Amygdala (tissue), 56 donors: ENCODE data around the gene PRDM11.

Source experiments
- DNase-seq, 56 donors: peaks; one replicate each; lab custom pipeline; 2025; lab: John Stamatoyannopoulos, UW

PRDM11 gene

DNA sequence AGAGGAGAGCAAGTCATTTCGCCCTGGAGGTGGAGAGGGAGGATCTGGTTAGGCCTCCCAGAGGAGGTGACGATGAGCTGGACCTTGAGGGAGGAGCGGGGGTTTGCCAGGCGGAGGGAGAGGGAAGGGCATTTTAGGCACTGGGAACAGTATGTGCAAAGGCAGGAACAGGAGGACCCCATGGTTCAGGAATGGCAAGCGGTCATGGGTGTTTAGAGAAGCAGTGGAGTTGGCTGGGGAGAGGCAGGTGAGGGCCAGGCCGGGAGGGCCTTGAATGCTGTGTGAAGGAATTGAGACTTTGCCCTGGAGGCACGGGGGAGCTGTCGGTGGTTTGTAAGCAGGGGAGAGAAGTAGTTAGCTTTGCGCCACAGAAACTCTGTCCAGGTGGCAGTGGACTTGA is 10.3 kb downstream of the PRDM11 start:
- DNase-seq: no peak

DNA sequence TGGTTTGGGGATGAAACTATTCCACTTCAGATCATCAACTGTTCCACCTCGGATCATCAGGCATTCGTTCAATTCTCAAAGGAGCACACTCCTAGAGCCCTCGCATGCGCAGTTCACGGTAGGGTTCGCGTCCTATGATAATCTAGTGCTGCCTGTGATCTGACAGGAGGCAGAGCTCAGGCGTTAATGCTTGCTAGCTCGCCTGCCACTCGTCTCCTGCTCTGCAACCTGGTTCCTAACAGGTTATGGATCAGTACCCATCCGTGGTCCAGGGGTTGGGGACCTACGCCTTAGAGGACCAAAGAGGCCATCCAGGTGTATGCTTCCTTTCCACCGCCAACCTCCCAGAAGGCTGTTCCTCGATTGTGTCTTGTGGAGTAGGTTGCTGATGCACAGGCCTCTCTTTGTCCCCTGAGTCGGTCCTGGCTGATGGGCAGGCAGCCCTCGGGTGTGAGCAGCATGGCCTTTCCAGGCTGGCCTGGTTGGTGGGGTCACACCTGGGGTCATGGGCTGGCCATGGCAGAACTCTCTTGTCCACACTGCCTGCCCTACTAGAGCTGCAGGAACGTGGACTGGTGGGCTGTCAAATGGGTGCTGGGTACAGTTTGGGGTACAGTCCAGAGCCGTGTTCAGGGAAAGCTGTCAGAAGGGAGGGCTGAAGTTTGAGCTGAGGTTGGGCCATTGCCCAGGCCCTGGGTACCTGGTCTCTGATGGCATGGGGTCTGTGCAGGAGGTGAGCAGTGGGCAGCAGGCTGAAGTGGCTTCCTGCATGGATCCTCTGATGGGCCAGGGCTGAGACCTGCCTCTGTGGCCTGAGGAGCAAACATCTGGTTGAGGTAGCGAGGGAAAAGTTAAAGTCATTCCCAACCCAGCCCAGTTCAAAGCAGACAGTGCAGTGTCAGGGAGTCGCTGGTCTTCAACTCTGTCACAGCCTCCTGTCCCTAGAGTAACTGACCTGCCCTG is 11.1 kb downstream of the PRDM11 start:
- no peak for DNase-seq

DNA sequence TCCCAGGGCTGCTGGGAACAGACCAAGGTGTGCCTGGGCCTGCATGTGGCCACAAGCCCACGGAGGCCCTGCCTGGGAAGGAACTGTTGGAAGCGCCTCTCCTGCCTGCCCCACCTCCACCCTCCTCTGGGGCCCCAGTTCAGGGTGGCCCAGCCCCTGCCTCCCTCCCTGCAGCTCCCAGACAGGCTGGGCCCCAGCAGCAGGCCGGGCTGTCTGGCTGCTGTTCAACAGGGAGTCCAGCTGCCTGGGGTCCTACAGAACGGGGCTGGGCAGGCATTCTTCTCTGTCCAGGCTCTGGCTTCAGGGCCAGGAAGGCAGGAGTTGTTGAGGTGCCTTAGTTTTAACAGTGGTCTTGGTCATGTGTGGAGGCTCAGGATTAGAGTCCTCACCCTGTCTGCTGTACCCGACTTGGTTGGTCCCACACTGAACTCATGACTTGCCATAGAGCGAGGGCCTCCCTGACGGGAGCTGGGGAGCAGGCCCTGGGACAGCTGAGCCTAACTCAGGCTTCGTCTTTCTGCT is 11.8 kb downstream of the PRDM11 start:
- DNase-seq: no peak

DNA sequence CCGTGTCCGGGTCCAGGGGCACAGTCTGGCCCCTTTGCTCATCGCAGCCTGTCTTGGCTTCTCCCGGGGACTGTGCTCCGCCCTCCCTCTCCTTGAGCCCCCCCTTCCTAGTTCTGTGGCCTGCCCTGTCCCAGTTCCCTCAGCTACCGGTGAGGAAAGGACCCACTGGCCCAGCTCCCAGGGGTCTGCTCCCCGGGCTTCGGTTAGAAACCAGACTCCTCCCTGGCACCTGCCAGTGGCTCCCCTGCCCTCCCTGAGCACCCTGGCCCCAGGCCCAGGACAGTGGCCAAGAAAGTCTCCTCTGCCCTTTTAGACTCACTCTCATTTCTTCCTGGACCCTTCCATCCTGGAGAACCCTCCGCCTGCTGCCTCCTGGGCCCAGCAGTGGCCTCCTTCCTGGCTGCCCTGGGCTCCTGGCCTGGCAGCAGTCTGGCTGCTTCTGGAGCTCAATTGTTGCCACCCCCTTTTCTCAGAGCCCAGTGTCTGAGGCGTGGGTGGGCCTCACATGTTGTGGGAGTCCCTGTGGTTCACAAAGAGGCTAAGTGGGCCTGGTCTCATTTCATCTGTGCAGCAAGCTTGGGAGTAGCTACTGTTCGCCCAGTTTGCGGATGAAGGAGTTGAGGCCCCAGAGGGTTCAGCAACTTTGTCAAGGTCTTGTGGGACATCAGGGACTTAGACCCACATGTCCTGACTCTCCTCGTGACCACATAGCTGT is 12.6 kb downstream of the PRDM11 start:
- DNase-seq: no peak

DNA sequence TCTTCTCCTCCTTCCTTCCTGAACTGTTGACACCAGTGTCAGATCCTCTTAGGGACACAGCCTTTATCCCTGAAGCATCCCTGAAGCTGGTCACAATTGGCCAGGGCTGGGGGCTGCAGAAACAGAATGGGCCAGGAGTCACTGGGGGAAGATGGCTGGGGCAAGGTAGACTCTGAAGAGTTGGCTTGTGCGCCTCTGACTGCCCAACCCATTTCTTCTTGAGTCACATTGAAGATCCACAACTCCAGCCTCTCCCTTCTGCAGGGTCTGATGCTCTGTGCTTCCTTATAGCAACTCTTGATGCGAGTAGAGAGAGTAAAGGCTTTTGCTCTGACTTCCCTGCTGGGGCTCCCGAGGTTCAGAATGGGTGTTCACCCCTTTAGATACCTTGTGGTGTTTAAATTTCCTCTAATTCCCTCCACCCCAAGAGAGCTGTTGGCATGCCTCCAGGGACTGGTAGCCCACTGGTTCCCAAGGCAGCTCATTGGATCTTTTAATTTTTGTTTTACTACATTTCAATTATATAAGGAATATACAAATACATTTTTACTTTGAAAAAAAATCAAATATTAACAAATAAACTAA is 13.4 kb downstream of the PRDM11 start:
- DNase-seq: no peak

DNA sequence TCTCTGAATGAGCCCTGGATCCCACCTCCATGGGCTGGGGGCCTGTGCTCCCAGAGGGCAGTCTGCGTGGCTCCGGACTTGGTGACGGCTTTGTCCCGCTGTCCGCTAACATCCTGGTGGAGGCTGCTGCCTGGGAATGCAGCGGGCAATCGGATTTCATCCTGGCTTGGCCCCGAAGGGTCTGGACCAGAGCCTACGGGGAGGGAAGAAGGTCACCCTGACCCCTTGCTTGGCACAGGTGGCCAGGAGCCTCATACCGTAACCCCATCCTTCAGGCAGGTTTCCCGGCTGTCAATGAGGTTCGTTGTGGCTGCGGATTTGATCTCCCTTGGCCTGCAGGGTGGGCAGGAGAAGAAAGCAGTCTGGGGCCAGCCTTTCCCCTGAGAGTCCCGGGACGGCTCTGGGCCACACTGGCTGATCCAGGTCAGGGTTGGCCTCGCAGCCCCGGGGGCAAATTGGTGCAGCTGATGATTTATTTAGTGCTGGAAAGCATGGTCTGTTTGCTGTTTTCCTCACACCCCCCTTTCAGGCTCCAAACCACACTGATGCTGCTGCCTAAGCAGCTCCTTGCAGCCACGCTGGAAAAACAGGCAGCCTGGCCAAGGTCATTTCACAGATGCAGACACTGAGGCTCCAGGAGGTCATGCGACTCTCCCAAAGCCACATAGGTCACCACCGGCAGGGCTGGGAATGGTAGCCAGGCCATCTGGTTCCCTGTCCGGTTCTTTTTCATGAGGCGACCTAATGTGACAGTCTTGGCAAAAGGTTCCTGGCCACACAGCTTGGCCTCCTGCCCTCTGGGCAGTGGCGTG is 15.0 kb downstream of the PRDM11 start:
- DNase-seq: peak in 10 of 56 donors; percentile 7 to 51 (median 28)

DNA sequence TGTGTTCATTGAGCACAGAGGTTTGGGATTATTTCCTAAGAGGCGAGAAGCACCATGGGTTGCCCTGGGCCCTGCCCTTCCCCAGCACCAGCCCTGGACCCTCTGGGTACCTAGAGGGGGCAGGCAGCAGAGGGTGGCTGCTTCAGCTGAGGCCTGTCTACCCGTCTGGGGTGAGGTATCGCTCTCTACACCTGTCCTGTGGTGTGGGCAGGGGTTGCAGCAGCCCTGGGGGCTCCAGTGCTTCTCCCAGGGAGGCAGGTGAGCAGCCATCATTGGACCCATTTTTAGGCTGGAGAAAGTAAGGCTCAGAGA is 15.6 kb downstream of the PRDM11 start:
- DNase-seq: no peak

DNA sequence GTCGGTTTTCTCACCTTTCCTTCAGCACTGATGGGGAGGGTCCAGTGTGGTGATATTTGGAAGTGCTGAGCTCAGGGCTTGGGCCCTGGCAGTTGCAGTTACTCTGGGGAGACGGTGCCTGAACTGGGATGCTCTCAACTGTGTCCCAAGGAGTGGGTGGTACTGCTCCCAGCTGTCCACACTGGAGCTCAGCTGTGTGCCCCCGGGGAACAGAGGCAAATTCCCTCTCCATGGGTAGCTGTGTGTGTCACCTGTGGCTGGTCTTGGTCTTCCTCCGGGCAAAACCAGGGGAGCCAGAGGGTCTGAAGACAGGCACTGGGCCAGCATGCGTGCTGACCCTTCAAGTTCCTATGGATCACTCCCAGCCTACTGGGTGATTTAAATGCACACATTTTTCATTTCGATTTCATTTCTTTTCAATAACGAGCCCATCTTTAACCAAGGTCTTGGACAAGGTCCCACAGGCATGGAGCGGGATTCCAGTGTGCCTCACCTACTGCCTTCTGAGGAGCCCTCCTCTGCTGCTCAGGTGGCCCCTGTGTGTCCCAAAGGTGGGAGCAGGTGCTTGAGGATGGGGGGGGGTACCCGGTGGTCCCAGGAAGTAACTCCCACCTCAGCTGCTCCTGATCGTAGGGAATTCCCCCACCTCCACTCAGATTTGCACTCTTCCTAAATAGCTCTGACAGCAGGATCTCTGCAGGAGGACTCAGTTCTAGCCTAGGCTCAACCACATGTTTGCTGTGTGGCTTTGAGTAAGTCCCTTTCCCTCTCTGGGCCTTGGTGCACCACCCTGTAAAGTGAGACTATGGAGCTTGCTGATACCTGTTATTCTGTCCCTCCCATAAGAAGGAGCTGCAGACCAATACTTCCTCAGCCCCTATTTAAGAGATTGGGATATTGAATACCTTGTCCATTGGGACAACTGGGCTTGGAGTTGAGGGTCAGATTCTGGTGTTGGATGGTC is 16.8 kb downstream of the PRDM11 start:
- no peak for DNase-seq

DNA sequence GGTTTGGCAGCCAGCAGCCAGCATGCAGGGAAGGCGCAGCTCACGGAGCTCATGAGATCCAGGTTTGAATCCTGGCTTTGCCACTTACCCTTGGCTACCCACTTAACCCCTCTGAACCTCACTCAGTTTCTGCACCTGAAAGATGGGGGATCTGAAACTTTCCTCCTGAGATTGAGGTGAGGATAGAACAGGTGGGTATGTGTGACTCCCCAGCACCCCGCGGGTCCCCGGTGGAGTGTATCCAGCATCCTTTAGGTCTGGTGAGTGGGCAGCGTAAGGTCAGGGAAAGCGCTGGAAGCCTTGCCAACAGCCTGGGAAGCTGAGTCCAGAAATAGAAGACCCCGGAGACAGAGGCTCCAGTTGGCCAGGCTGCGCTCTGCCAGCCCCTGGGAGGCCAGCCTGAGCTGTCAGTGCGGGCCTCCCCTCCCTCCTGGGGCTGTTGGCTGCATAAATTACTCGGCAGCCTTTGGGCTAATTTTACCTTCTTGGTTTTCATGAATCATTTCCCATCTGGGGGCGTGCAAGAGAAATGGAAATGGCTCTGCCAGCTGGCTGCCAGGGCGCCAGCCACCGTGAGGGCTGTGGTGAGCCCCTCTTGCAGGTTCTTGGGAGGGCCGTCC is 17.6 kb downstream of the PRDM11 start:
- DNase-seq: peak in 16 of 56 donors; percentile 25 to 51 (median 36)

DNA sequence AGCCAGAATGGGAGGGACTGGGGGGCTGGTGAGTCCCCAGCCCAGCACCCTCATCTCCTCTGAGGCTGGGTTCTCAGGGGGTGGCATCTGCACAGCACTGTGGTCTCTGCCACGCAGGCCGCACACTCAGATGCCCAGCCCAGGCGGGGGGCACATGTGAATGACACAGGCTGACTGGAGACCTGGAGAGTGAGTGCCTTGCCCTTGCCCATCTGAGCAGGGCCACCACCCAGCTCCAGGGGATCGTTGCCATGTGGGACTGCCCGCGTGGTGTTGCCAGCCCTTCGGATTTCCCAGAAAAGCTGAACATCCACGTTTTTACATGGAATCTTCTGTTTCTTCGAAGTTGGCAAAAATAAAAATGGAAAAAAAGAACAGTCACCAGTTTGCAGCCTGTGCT is 18.9 kb downstream of the PRDM11 start:
- no peak for DNase-seq

DNA sequence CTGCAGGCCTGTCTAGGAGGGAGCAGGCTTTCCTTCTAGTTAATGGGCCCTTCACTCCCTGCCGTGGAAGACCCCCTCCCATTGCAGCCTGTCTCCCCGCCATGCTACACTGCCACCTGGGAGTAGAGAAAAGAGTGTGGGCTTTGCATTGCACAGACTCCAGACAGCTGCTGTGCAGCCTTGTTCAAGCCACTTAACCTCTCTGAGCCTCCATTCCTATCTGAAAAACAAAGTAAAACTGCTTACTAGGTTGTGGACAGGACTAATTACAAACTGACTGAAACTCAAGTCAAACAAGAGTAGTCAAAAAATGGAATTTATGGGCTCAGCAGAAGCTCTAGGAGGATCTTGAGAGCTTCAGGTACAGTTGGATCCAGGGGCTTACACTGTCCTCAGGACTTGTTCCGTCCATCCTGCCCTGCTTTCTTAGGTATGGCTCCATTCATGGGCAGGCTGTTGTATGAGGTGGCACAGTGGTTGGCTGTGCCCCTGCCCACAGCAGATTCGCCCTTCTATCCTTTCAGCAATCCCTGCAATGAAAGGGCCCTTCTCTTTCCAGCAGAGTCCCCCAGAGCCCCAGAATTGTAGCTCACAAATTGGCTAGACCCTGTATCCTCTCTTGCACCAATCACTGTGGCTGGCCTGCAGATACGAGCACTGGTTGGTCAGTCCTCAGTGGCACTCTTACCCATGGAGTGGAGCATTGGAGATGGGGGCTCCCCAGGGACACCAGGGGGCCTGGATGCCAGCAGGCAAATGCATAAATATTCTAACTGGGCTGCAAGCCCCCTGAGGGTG is 19.6 kb downstream of the PRDM11 start:
- no peak for DNase-seq

DNA sequence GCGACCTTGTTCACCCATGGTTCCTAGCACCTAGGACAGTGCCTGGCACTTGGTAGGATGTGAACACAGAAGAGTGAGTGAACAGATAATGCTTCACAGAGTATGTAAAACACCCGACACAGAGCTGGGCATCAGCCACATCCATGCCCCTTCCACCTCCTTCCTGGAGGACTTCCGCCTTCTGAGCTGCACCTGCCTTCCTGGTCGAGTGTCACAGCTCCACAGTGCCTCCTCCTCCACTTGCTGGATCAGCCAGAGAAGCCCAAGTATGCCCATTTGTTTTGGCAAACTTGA is 20.1 kb downstream of the PRDM11 start:
- DNase-seq: no peak

DNA sequence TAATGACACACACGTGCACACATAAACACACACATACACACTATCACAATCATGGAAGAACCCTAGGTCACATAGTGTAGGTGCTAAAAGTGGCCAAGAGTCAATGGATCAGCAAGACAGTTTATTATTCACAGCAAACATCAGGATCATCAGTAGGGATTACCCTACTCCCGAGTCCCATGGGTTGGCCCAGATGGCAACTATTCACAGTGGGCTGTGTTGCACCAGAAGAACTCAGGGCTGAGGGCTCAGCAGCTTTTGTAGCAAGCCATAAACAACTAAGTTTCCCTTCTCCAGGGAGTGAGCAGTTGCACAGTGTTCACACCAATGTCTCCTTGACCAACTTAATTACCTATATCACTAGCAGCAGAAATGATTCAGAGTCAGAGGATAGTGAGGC is 20.8 kb downstream of the PRDM11 start:
- DNase-seq: no peak

DNA sequence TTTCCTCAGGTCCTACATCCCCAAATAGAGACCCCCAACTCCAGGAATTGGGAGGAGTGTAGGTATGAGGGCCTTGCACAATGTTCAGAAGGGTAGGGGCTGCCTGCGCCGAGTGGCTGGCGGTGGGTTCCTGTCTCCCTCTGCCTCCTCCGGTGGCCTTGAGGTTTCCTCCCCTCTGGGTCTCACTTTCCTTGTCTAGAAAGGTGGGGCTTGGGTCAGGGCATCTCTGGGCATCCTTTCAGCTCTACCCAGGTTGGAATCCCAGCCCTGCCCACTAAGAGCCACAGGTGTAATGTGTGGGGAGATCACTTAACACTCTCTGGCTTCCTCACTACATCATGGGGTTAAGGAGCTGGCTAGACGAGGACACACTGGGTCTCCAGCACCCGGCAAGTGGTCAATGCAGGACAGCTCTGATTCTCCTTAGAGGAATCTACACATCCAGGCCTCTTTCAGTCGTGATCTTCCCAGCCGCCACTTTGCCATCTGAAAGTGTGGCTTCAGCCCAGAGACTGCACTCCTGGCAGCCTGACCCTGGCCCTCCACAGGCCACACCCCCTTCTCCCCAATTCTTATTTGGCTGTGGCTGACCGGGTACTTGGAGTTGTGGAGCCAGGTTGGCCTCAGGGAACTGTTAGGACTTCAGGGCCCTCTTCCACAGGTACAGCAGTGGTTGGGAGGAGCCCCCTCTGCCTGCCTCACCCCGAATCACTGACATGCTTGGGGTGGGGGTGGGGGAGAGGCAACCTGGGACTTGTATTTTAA is 22.1 kb downstream of the PRDM11 start:
- DNase-seq: no peak

DNA sequence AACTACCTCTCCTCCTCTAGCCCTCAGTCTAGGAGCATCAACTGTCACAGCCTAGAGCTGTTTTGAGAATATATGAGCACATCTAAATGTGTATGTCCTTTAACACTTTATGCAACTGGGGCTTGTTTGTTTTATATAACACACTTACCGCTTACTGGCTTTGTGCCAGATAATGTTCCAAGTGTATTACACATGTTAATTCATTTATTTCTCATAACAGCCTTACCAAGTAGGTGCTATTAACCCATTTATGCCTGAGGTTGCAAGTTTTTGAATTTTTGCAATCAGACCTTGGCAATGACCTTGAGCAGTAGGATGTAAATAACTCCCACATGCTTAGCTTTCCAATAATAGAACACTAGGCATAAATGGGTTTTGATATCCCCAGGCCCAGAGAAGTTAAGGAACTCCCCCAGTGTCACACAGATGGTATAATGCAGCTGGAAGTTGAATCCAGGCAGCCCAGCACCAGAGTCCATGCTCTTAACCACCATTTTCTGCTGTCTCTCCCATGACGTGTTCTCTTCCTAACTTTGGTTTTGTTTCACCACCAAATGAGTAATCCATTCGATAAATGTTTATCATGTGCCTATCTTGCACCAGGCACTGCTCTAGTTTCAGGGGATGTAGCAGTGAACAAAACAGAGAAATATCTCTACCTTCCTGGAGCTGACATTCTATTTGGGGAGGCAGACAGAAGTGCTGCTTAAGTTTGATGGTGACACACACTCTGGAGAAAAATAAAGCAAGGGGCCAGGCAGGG is 23.1 kb downstream of the PRDM11 start:
- no peak for DNase-seq

DNA sequence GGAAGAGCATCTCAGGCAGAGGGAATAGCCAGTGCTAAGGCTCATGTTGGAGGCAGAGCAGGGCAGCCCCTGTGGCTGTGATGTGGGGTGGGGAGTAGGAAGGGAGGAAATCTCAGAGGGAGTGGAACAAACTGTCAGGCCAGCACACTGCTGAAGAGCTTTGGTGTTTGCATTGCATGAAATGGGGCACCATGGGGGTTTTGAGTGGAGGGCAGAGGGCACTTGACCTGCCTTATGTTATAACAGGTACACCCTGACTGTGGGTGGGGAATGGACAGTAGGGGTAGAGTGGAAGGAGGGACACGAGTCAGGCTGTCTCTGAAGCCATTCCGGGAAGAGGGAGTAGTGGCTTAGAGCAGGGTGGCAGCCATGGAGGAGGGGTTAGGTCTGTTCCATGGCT is 24.0 kb downstream of the PRDM11 start:
- DNase-seq: no peak

DNA sequence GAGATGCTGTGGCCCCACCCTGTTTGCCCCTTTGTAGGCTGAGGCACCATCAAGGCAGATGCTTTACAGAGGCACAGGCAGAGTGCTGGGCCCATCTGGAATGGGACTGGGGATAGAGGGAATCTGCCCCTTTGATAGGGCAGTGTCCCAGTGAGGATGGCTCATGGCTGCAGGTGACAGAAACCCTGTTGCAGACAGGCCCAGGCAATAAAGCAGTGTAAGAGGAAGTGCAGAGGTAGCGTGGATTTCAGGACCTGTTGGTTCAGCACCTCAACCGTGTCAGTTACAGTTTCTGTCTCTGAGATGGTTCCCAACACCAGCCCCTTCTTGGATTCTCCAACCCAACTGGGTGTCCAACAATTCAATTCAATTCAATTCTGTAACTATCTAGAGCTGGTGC is 25.1 kb downstream of the PRDM11 start:
- no peak for DNase-seq
